ENCODE results near the gene ELMOD3. TPM values are rescaled to one million over a fixed set of nuclear protein-coding genes. Genes with fewer than 3 reads are reported as not detected.
"Not testable (repeated sequence)": the region's sequence is repeated elsewhere in the genome, so short reads cannot be mapped to it uniquely, and the experiment has no call there.

The ELMOD3 gene
- total RNA-seq, 1 donor from 2014 or later = 12.3 TPM

GRCh38 chr2:85329701-85330100 is 24.9 kb upstream of the ELMOD3 start:
- DNase-seq = not testable (repeated sequence)

- no peak for DNase-seq
Measured at GRCh38 chr2:85330839-85331636, 23.5 kb upstream of the ELMOD3 start.

GRCh38 chr2:85333877-85334276 is 20.7 kb upstream of the ELMOD3 start:
- not testable (repeated sequence) for DNase-seq

GRCh38 chr2:85334928-85335327 is 19.6 kb upstream of the ELMOD3 start:
- DNase-seq = no peak

- no peak for DNase-seq
Measured at GRCh38 chr2:85340034-85340892, 14.3 kb upstream of the ELMOD3 start.

- no peak for DNase-seq
Measured at GRCh38 chr2:85341269-85342029, 13.1 kb upstream of the ELMOD3 start.

- no peak for DNase-seq
Measured at GRCh38 chr2:85342156-85342555, 12.4 kb upstream of the ELMOD3 start.

- not testable (repeated sequence) for DNase-seq
Measured at GRCh38 chr2:85343207-85343895, 11.2 kb upstream of the ELMOD3 start.

GRCh38 chr2:85344356-85344954 is 10.1 kb upstream of the ELMOD3 start:
- no peak for DNase-seq

- DNase-seq = no peak
Measured at GRCh38 chr2:85347599-85347998, 7.0 kb upstream of the ELMOD3 start.

GRCh38 chr2:85353876-85354285 is 688 bp upstream of the ELMOD3 start:
- peak; percentile 32 for DNase-seq

GRCh38 chr2:85355073-85355410 is 473 bp downstream of the ELMOD3 start:
- DNase-seq = no peak

- DNase-seq = no peak
Measured at GRCh38 chr2:85355521-85355920, 952 bp downstream of the ELMOD3 start.

GRCh38 chr2:85356186-85356585 is 1.6 kb downstream of the ELMOD3 start:
- no peak for DNase-seq

GRCh38 chr2:85357736-85358135 is 3.2 kb downstream of the ELMOD3 start:
- DNase-seq = no peak

- DNase-seq = not testable (repeated sequence)
Measured at GRCh38 chr2:85362653-85363387, 8.3 kb downstream of the ELMOD3 start.

- no peak for DNase-seq
Measured at GRCh38 chr2:85367180-85367579, 12.6 kb downstream of the ELMOD3 start.

GRCh38 chr2:85368921-85369320 is 14.4 kb downstream of the ELMOD3 start:
- DNase-seq = no peak

- DNase-seq = no peak
Measured at GRCh38 chr2:85369500-85369899, 14.9 kb downstream of the ELMOD3 start.

GRCh38 chr2:85371045-85371444 is 16.5 kb downstream of the ELMOD3 start:
- DNase-seq = no peak
